ENCODE data around the gene DRAM1. TPM values are rescaled to one million over a fixed set of nuclear protein-coding genes. Genes with fewer than 3 reads are reported as not detected.

Gene DRAM1
- total and polyA plus RNA-seq, 9 of the 15 experiments (the other 6 are each of a cell fraction or from before 2014, with no cell fraction given): 1.4 to 4.3 (median 2.7) TPM

- peak; percentile 65 for TF ChIP-seq SMC3 (conservative IDR thresholded peaks at IDR 0.05; ENCODE audit: insufficient read depth, low read depth, low read length)
- no peak for TF ChIP-seq ZFPM2 (CRISPR knock-in tag; IDR thresholded peaks at IDR 0.05)
- TF ChIP-seq, protein P1, sequence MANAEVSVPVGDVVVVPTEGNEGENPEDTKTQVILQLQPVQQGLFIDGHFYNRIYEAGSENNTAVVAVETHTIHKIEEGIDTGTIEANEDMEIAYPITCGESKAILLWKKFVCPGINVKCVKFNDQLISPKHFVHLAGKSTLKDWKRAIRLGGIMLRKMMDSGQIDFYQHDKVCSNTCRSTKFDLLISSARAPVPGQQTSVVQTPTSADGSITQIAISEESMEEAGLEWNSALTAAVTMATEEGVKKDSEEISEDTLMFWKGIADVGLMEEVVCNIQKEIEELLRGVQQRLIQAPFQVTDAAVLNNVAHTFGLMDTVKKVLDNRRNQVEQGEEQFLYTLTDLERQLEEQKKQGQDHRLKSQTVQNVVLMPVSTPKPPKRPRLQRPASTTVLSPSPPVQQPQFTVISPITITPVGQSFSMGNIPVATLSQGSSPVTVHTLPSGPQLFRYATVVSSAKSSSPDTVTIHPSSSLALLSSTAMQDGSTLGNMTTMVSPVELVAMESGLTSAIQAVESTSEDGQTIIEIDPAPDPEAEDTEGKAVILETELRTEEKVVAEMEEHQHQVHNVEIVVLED (CRISPR knock-in tag; IDR thresholded peaks at IDR 0.05): 0 out of 2 replicates have a peak, but pooled peaks have one; percentile 12
- peak; percentile 89 for TF ChIP-seq POLR2G (IDR thresholded peaks at IDR 0.05; ENCODE audit: low read depth, low read length)
- no peak for TF ChIP-seq NFE2L1 (tag; IDR thresholded peaks at IDR 0.05; ENCODE audit: borderline replicate concordance, low read depth)
- TF ChIP-seq RBBP5 (IDR thresholded peaks at IDR 0.05; ENCODE audit: borderline replicate concordance, insufficient read depth, low read length, poor library complexity, severe bottlenecking): peak; percentile 71
- TF ChIP-seq HINFP (tag; conservative IDR thresholded peaks at IDR 0.05; ENCODE audit: low read depth): no peak
- no peak for TF ChIP-seq ZNF644 (tag; IDR thresholded peaks at IDR 0.05; ENCODE audit: low read depth)
- no peak for TF ChIP-seq TGIF2 (CRISPR knock-in tag; IDR thresholded peaks at IDR 0.05)
- TF ChIP-seq RAD21 (CRISPR knock-in tag; conservative IDR thresholded peaks at IDR 0.05 in 1 of 2, IDR thresholded peaks at IDR 0.05 in 1 of 2): peak; percentile 76 to 85
- TF ChIP-seq RB1 (IDR thresholded peaks at IDR 0.05; ENCODE audit: low read depth): peak; percentile 97
- TF ChIP-seq POLR2AphosphoS5 (IDR thresholded peaks at IDR 0.05; ENCODE audit: control insufficient read depth, insufficient read depth, low read depth, low read length): peak; percentile 65
- no peak for TF ChIP-seq ZNF778 (CRISPR knock-in tag; IDR thresholded peaks at IDR 0.05)
- TF ChIP-seq ZBTB11 (CRISPR knock-in tag; IDR thresholded peaks at IDR 0.05): no peak
- TF ChIP-seq, protein P2, sequence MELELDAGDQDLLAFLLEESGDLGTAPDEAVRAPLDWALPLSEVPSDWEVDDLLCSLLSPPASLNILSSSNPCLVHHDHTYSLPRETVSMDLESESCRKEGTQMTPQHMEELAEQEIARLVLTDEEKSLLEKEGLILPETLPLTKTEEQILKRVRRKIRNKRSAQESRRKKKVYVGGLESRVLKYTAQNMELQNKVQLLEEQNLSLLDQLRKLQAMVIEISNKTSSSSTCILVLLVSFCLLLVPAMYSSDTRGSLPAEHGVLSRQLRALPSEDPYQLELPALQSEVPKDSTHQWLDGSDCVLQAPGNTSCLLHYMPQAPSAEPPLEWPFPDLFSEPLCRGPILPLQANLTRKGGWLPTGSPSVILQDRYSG (tag; conservative IDR thresholded peaks at IDR 0.05; ENCODE audit: low read depth): no peak
- TF ChIP-seq TBP (optimal IDR thresholded peaks at IDR 0.05; ENCODE audit: low read depth, low read length): peak; percentile 56
- no peak for TF ChIP-seq GABPB2 (CRISPR knock-in tag; conservative IDR thresholded peaks at IDR 0.05)
These were observed 46.7 kb upstream of the DRAM1 start, which contains the start of gene GNPTAB (continued) for GRCh38 chr12:101830367-101831325.

Measured in K562 (cell line).